K562 (cell line): Measurements from ENCODE around the gene MAP3K14. TPM values are rescaled to one million over a fixed set of nuclear protein-coding genes. Genes with fewer than 3 reads are reported as not detected.

Source experiments
- ATAC-seq: fragments of 200-7000 bp; cut with Tn5 transposase; 3 replicates; pipeline ENCODE4 v1.9.1; 2020; ENCODE audit warnings: moderate library complexity
- BruUV-seq: library from RNA; stranded (reverse); fragments of 400-500 nt; replicated peaks from 2 replicates; lab custom pipeline; 2021; lab: Mats Ljungman, UMichigan
- CTCF ChIA-PET: fragments of 300-600 bp; formaldehyde crosslinking; extraction: SDS; loops from one replicate; lab custom pipeline; 2021; ENCODE audit warnings: low intra/inter-chr PET ratio; lab: Yijun Ruan, JAX
- POLR2A ChIA-PET: fragments of 300-600, 350-650 bp; sonication (Branson Sonifier 250); formaldehyde crosslinking; extraction: SDS; loops from one replicate; lab custom pipeline; 2021; ENCODE audit warnings: antibody characterized with exemption, inconsistent platforms; lab: Yijun Ruan, JAX
- DNase-seq, 4 experiments: peaks; one replicate each; pipeline versions ENCODE4 v3.0.0 to v3.0.0-alpha.2; 2011 to 2018; ENCODE audit warnings: low spot score in 3 of 4, mixed read lengths in 3 of 4; ENCODE audit errors: extremely low read depth in 1 of 4
- FAIRE-seq: peaks from 2 replicates; lab custom pipeline; 2011; peaks lifted over from hg19 to GRCh38; lab: Jason Lieb, UNC
- H2AFZ ChIP-seq: 2 replicates; pipeline ENCODE4 v1.6.0; 2011; ENCODE audit warnings: low read depth, low read length, control low read depth, inconsistent platforms
- H3K27ac ChIP-seq: fragments of 200-600 bp; 3 replicates; pipeline ENCODE4 v1.8.0; 2011; ENCODE audit warnings: low read depth, mild to moderate bottlenecking, control low read depth, inconsistent platforms, low read length, moderate library complexity, mixed read lengths; ENCODE audit errors: extremely low read depth
- H3K27me3 ChIP-seq, 2 experiments: fragments of 300-600 bp in 1 of 2; 2 replicates in 1 of 2; 3 replicates in 1 of 2; pipeline versions ENCODE4 v1.6.0 to v1.8.0; 2011; ENCODE audit warnings: inconsistent platforms in 2 of 2, low read length in 2 of 2, mild to moderate bottlenecking in 1 of 2, mixed read lengths in 1 of 2, moderate library complexity in 1 of 2; ENCODE audit not compliant: control insufficient read depth in 2 of 2, insufficient read depth in 2 of 2
- H3K36me3 ChIP-seq: fragments of 300-600 bp; 3 replicates; pipeline ENCODE4 v1.8.0; 2011; ENCODE audit warnings: mild to moderate bottlenecking, low read length, inconsistent platforms; ENCODE audit not compliant: control insufficient read depth, insufficient read depth
- H3K4me1 ChIP-seq, 2 experiments: fragments of 200-600 bp in 1 of 2; replicated peaks in 1 of 2; 2 replicates in 1 of 2; 3 replicates in 1 of 2; pipeline versions ENCODE4 v1.5.1 to v1.8.0; 2011; ENCODE audit warnings: inconsistent platforms in 2 of 2, low read length in 2 of 2, mild to moderate bottlenecking in 1 of 2, mixed read lengths in 1 of 2, moderate library complexity in 1 of 2; ENCODE audit not compliant: control insufficient read depth in 2 of 2, insufficient read depth in 2 of 2
- H3K4me2 ChIP-seq: 2 replicates; pipeline ENCODE4 v1.6.1; 2011; ENCODE audit warnings: low read length, control low read depth, inconsistent platforms, mixed read lengths; ENCODE audit not compliant: insufficient read depth
- H3K4me3 ChIP-seq: fragments of 200-600 bp; sonication (generic), shearing (Covaris generic); 2 replicates; pipeline ENCODE4 v1.5.1; 2016; ENCODE audit warnings: control low read depth, inconsistent platforms
- H3K79me2 ChIP-seq: fragments of 200-600 bp; 3 replicates; pipeline ENCODE4 v1.8.0; 2011; ENCODE audit warnings: low read length, inconsistent platforms; ENCODE audit not compliant: control insufficient read depth, insufficient read depth
- H3K9ac ChIP-seq, 2 experiments: 2 replicates each; pipeline versions ENCODE4 v1.6.0 to v1.6.1; 2011; ENCODE audit warnings: low read depth in 2 of 2, low read length in 2 of 2, control low read depth in 1 of 2, inconsistent platforms in 1 of 2, mild to moderate bottlenecking in 1 of 2, mixed read lengths in 1 of 2; ENCODE audit not compliant: insufficient read depth in 1 of 2
- H3K9me1 ChIP-seq: one replicate; pipeline ENCODE4 v1.6.0; 2011; ENCODE audit warnings: inconsistent platforms, mild to moderate bottlenecking, low read length, moderate library complexity; ENCODE audit not compliant: control insufficient read depth, insufficient read depth
- H3K9me3 ChIP-seq: replicated peaks from 2 replicates; pipeline ENCODE4 v1.5.1; 2011; ENCODE audit warnings: low read depth, low read length, inconsistent platforms; ENCODE audit not compliant: control insufficient read depth, insufficient read depth
- H4K20me1 ChIP-seq: replicated peaks from 2 replicates; pipeline ENCODE4 v1.6.1; 2011; ENCODE audit warnings: low read length, inconsistent platforms, mixed read lengths; ENCODE audit not compliant: control insufficient read depth, insufficient read depth
- ATF4 ChIP-seq: fragments of 450-650 bp; formaldehyde crosslinking; IDR thresholded peaks from 2 replicates; pipeline ENCODE4 v1.4.0; 2022; ENCODE audit warnings: mild to moderate bottlenecking, moderate library complexity
- CBFA2T3 ChIP-seq: fragments of 450-650 bp; IDR thresholded peaks from 2 replicates; pipeline ENCODE4 v1.6.1; 2017
- HOMEZ ChIP-seq: fragments of 250-450 bp; sonication (Bioruptor Pico); IDR thresholded peaks from 2 replicates; pipeline ENCODE4 v1.4.0; 2020; ENCODE audit warnings: mild to moderate bottlenecking, moderate library complexity
- MBD2 ChIP-seq: sonication (generic); IDR thresholded peaks from 2 replicates; pipeline ENCODE4 v1.6.1; 2016; ENCODE audit warnings: low read depth, borderline replicate concordance
- NFE2 ChIP-seq: IDR thresholded peaks from 2 replicates; pipeline ENCODE4 v1.6.1; 2014; ENCODE audit warnings: antibody characterized with exemption, low read depth
- RBFOX2 ChIP-seq: fragments of 200-400 bp; formaldehyde crosslinking; IDR thresholded peaks from 2 replicates; pipeline ENCODE4 v1.6.1; 2017; ENCODE audit warnings: low read depth, mild to moderate bottlenecking, low read length, moderate library complexity
- RBM39 ChIP-seq: fragments of 200-400 bp; formaldehyde crosslinking; optimal IDR thresholded peaks from 2 replicates; pipeline ENCODE3; 2018; ENCODE audit warnings: low read depth, low read length
- SRSF7 ChIP-seq: fragments of 200-400 bp; formaldehyde crosslinking; optimal IDR thresholded peaks from 2 replicates; pipeline ENCODE3; 2017; ENCODE audit warnings: mild to moderate bottlenecking, low read depth, low read length
- U2AF1 ChIP-seq: fragments of 200-400 bp; formaldehyde crosslinking; optimal IDR thresholded peaks from 2 replicates; pipeline ENCODE3; 2017; ENCODE audit warnings: mild to moderate bottlenecking, low read depth, low read length, moderate library complexity
- ZBTB7A ChIP-seq: IDR thresholded peaks from 2 replicates; pipeline ENCODE4 v1.6.1; 2011; ENCODE audit warnings: low read depth, mild to moderate bottlenecking, low read length, moderate library complexity, borderline replicate concordance; ENCODE audit not compliant: control insufficient read depth
- ZNF12 ChIP-seq: sonication (generic); formaldehyde crosslinking; IDR thresholded peaks from 2 replicates; pipeline ENCODE4 v1.4.0; 2020; ENCODE audit warnings: mild to moderate bottlenecking, missing genetic modification reagents
- ZNF165 ChIP-seq: fragments of 250-450 bp; sonication (Bioruptor Pico); IDR thresholded peaks from 2 replicates; pipeline ENCODE4 v1.4.0; 2020; ENCODE audit warnings: borderline replicate concordance
- ZNF444 ChIP-seq: fragments of 250-450 bp; sonication (Bioruptor Pico); IDR thresholded peaks from 2 replicates; pipeline ENCODE4 v1.4.0; 2020; ENCODE audit warnings: mild to moderate bottlenecking, moderate library complexity
- ZNF518B ChIP-seq: fragments of 250-450 bp; sonication (Bioruptor Pico); IDR thresholded peaks from 2 replicates; pipeline ENCODE4 v1.5.0; 2021; ENCODE audit warnings: mild to moderate bottlenecking, moderate library complexity
- WGBS: fragments of 100-300 bp; shearing (Covaris generic); methylation state at CpG from one replicate; pipeline ENCODE4 v1.1.6; 2016; ENCODE audit warnings: low coverage, mixed read lengths; ENCODE audit not compliant: insufficient coverage; ENCODE audit errors: missing lambda C conversion rate; 5-methylcytosine and 5-hydroxymethylcytosine counted together
- in situ Hi-C: fragments of 300-500 bp; cut with MboI; formaldehyde crosslinking; loops from 4 replicates; pipeline ENCODE4 v1.15.0; 2018; ENCODE audit warnings: inconsistent platforms, mixed read lengths
- intact Hi-C: fragments of 100-400 bp; cut with micrococcal nuclease; formaldehyde crosslinking; loops from 2 replicates; pipeline ENCODE4 v1.14.2; 2022
- polyA plus RNA-seq, 8 experiments: library from polyadenylated mRNA; depleted of rRNA in 4 of 8; stranded (reverse) in 5 of 8; unstranded in 3 of 8; fragments of >200 nt; fragmentation: Nextera tagmentation in 2 of 8; fragmentation: Illumina TruSeq in 1 of 8; extraction: Ambion mirVana in 2 of 8; extraction: Trizol in 1 of 8; gene quantifications; 2 replicates each; pipeline versions ENCODE4 v1.2.1 to v1.2.3, GENCODE V29; 2011 to 2014; ENCODE audit warnings: inconsistent platforms in 1 of 8, missing spikeins in 1 of 8
- total RNA-seq, 7 experiments: library from RNA; depleted of rRNA in 6 of 7; stranded (reverse); fragments of >200 nt in 6 of 7; fragmentation: Illumina TruSeq in 2 of 7; extraction: Trizol in 2 of 7; gene quantifications; 2 replicates each; pipeline versions ENCODE4 v1.2.1 to v1.2.3, GENCODE V29; 2011 to 2021; ENCODE audit warnings: low replicate concordance in 1 of 7

Gene MAP3K14
- total and polyA plus RNA-seq, 9 of the 15 experiments (the other 6 are each of a cell fraction or from before 2014, with no cell fraction given) = 0.45 to 8.7 (median 3.2) TPM

- TF ChIP-seq ATF4 (no peak), HOMEZ (CRISPR knock-in tag) (no peak), ZNF444 (CRISPR knock-in tag) (no peak), U2AF1 (no peak)
Observed at GRCh38 chr17:45222996-45223538, 93.8 kb downstream of the MAP3K14 start (continued).

GRCh38 chr17:45222289-45222995 lies 94.4 kb downstream of the MAP3K14 start:
- peaks cover 48 to 64% of the 10 kb centered on the region in 2 experiments for H3K4me1 ChIP-seq
- no TSS peak for BruUV-seq
- no peaks in the 10 kb centered on the region for H3K9me1 ChIP-seq
- peaks cover 53% of the 10 kb centered on the region for H3K79me2 ChIP-seq
- ChIA-PET CTCF (no interaction called here), POLR2A (interaction anchor here (0.6 kb wide), 3 partner anchors 70 to 341 kb away, joined by 3 to 5 read pairs (median 3); partner anchors contain the start of gene HEXIM1)
- H3K9ac ChIP-seq = peak overlapping the region; percentile 44 to 89
- 2% methylated on average over 21 of the region's 33 CpGs for WGBS
- peak overlapping the region; percentile 68; the same call in 1 of the 3 replicates for H3K27ac ChIP-seq
- peak overlapping the region; percentile 36; the same call in 1 of the 2 replicates for H2AFZ ChIP-seq
- H4K20me1 ChIP-seq = no peaks in the 10 kb centered on the region
- in situ Hi-C loops = no loop called here
- FAIRE-seq (no peak), ATAC-seq (no peak; the same call in 2 of the 3 replicates), DNase-seq (peak; percentile 56 to 79 (median 71))
- no peaks in the 10 kb centered on the region for H3K27me3 ChIP-seq
- H3K4me2 ChIP-seq = peak overlapping the region; percentile 65
- H3K36me3 ChIP-seq = no peaks in the 10 kb centered on the region
- intact Hi-C loops = no loop called here
- no peaks in the 10 kb centered on the region for H3K9me3 ChIP-seq
- peak overlapping the region; percentile 61 for H3K4me3 ChIP-seq
- TF ChIP-seq ZNF12 (CRISPR knock-in tag) (peak; percentile 33; the same call in 1 of the 2 replicates), RBM39 (no peak), SRSF7 (no peak), ZNF165 (no peak), RBFOX2 (0 out of 2 replicates have a peak, but pooled peaks have one; percentile 29), MBD2 (peak; percentile 19; the same call in 1 of the 2 replicates), ZNF518B (CRISPR knock-in tag) (no peak), NFE2 (peak; percentile 72), CBFA2T3 (peak; percentile 20; the same call in 1 of the 2 replicates), ZBTB7A (peak; percentile 79; the same call in 1 of the 2 replicates)
